Fibroblast of skin of left biceps (primary cell): Measurements from ENCODE around the gene ASF1B.

Source experiments
- DNase-seq, 2 experiments: peaks; one replicate each; pipeline ENCODE4 v3.0.0-alpha.2; 2013; ENCODE audit warnings: low read depth in 2 of 2

ASF1B gene

GRCh38 chr19:14110650-14111049 is 25.7 kb downstream of the ASF1B start:
- DNase-seq, result no peak

DNA sequence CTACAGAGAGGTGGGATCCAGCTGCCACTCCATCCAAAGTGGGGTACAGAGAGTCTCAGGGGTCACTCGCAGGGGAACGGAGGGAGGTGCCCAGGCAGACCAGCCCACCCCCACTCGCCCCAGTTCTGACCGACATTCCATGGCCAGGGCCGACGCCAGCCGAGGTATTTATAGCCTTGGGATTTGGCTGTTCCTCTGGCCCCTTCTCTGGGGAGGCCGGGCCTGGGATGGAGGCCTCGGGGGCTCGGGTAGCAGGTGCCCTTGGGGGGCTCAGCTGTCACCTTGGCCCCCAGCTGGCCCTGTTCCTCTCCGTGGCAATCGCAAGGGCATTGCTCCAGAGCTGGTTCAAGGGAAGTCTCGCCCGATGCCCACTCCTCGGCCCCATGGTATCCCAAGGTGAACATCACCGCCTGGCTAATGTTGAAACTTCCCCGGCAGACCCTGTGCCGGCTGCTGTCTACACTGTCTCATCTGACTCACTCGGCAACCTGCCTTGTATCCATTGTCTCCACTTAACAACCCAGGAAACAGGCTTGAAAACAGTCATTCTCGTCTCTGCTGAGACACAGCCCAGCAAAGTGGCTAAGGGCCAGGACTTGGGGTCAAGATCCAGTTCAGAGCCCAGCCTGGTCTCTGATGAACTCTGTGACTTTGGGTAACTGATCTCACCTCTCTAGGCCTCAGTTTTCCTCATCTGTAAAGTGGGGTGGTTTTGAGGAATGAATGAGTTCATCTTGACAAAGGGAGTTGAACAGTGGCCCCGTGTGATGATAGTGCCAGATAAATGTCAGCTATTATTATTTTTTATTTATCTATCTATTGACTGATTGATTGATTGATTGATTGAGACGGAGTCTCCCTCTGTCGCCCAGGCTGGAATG is 28.6 kb downstream of the ASF1B start:
- DNase-seq, result no peak

GRCh38 chr19:14106840-14107239 is 29.5 kb downstream of the ASF1B start:
- no peak for DNase-seq

DNA sequence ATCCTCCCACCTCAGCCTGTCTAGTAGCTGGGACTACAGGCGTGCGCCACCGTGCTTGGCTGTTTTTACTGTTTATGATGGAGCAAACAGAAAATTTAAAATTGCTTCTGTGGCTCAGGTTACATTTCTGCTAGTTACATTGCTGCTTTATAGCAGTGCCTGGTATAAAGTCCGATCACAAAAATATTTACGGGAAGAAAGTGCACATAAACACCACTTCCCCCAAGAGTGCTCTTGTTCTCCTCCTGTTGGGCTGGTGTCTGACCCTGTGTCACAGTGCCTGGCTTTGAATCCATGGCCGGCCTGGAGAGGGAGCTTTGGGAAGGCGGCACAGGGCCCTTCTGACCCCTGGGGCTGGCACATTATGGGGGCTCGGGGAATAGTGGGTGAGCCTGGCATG is 30.7 kb downstream of the ASF1B start:
- no peak for DNase-seq

DNA sequence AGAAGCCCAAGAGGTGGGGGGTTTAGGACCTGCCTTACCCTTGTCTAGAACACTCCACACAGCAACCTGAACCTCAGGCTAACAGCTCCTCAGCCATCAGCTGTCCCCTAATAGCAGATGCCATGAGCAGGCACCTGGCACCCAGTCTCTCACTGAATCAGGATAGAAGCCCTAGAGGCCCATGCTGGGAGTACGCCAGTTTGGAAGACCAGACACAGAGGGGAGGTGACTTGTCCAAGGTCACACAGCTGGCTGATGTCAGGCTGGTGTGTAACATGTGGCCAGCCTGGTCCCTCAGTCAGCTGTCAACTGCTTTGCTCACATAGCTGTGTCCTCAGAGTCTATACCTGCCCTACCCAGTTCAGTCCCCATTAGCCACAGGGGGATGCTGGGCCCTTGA is 33.1 kb downstream of the ASF1B start:
- DNase-seq, result no peak

- DNase-seq, result no peak
Observed at GRCh38 chr19:14102756-14103155, 33.6 kb downstream of the ASF1B start.

DNA sequence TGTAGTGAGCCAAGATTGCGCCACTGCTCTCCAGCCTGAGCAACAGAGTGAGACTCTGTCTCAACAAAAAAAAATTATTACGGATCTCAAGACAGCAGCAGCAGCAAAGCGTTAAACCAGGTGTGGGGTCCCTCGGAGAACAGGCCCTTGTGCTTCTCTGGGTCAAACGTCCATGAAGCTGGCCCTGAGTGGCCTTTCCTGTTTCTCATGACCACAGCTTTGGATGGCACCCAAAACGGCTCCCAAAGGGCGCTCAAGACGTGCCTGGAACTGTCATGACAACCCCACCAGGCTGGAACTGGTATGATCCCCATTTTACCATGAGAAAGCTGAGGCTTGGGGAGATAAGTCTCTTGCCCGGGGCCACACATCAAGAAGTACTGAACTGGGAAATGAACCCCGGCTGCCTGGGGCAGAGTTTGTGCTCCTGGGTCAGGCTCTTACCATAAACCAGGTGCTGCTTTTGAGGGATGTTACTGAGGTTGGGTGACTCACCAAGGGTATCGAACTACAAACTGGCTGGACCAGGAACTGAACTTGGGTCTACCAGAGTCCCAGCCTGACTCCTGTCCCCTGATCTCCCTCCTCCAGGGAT is 34.2 kb downstream of the ASF1B start:
- DNase-seq, result no peak

GRCh38 chr19:14101003-14101545 is 35.3 kb downstream of the ASF1B start:
- DNase-seq, result no peak

DNA sequence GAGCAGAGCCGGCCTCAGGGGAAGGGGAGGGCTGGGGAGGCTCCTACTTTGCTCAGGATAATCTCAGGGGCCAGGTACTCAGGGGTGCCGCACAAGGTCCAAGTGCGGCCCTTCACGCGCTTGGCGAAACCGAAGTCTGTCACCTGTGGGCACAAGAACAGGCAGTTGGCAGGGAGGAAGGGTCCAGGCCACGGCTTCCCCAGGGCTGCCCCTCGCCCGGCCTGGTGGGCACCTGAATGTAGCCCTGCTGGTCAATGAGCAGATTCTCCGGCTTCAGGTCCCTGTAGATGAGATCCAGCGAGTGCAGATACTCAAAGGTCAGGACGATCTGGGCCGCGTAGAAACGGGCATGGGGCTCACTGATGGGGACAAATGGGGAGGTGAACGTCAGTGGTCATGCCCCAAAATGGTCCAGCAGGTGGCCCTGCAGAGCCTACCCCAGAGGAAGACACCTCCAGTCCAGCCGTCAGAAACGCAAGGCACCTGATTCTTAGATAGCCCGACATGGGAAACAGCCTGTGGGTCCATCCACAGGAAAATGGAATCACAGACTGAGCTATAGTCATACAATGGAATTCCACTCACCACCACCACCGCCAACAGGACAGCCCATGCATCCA is 38.7 kb downstream of the ASF1B start:
- DNase-seq, result no peak

- no peak for DNase-seq
Observed at GRCh38 chr19:14096272-14096992, 40.0 kb downstream of the ASF1B start.

- DNase-seq, result no peak
Observed at GRCh38 chr19:14094854-14095253, 41.5 kb downstream of the ASF1B start.

- DNase-seq, result no peak
Observed at GRCh38 chr19:14093117-14093823, 43.1 kb downstream of the ASF1B start.

DNA sequence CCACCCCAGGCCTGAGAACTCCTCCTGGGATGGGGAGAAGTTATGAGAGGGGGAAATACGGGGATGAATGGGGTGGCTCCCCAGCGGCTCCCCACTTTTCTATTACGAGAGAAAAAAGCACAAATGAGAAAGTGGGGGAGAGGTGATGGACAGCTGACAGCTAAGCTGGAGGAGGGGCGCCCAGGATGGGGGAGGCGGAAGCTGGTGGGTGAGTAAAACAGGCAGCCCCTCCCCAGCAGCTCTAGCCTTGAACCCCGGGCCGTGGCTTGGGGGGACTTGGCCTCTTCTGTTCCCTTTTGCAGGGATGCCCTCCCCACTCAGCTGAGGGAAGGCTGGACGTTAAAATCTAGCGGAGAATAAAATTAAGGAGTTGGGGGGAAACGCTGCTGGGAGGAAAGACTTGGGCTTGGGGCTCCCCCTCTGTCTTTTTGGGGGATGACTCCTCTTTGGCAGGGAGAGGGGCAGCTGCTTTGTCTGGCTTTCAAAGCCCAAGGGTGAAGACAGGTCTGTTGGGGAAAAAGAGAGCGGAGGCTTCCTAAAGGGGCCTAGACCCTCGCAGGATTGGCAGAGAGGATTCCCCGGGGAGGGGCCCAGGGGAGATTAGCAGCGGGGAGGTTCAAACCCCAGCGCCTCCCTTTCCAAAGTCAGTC is 44.5 kb downstream of the ASF1B start:
- DNase-seq, result no peak

DNA sequence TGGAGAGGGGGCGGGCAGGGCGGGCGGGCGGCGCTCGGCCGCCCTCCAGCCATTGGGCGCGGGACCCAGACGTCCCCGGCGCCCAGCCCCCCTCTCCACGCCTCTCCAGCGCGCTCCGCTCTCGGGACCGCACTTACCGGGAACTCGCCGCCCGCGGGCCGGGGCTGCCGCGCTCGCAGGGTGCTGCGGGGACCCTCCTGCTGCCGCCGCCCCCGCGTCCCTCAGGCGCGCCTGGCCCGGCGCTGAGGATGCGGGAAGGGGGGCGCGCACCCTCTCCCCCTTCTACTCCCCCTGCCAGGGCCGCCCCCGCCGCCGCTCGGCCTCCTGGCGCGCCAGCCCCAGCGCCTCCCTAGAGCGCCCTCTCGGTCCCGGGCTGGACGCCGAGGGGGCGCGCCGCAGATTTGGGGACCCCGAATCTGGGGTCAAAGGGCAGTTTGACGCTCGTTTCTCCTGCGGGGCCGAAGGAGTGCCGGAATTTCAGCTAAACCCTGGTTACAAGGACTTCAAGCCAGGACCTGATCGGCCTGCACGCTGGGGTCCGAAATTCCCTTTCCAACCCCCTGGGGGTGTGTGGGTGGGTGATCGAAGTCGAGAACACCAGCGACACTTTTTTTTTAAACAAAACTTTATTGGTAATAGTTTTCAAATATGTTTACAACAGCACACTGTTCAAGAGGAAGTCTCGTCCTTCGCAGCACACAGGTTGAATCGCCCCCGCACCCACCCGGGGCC is 45.1 kb downstream of the ASF1B start:
- DNase-seq, result peak; percentile 23 to 31

DNA sequence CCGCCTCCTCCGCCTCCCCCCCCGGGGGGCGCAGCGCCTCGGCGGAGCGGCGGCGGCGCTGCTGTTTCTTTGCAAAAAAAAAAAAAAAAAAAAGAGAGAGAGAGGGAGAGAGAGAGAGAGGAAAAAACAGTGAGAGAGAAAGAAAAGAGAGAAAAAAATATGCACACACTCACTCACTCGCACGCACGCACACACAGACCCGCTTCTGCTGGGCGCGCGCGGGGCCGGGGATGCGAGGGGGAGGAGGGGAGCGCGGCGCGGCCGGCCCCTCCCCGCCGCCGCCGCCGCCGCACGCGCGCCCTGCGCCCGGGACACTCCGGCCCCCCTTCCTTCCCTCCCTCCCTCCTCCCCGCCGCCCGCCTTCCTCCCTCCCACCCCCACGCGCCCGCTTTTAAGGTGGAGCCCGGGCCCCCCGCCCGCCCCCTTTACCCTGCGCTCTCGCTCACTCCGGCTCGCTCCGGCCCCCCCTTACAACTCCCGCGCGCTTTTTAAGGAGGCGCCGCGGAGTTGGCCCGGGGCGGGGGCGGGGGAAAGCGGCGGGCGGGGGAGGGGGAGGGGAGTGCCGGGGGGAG is 45.8 kb downstream of the ASF1B start, which contains the start of gene SAMD1:
Gene SAMD1 (minus strand): TSS at position 243 of the 572 bp plus-strand sequence.
- peak; percentile 84 to 87 for DNase-seq

GRCh38 chr19:14089662-14090508 is 46.5 kb downstream of the ASF1B start:
- DNase-seq, result peak in 1 of 2 experiments; percentile 20

GRCh38 chr19:14089412-14089661 is 47.1 kb downstream of the ASF1B start:
- no peak for DNase-seq

- no peak for DNase-seq
Observed at GRCh38 chr19:14088634-14089411, 47.6 kb downstream of the ASF1B start.
